Liver (tissue), 9 donors: Measurements from ENCODE around the gene ARMC9. TPM values are rescaled to one million over a fixed set of nuclear protein-coding genes. Genes with fewer than 3 reads are reported as not detected.
"Not testable (repeated sequence)": the region's sequence is repeated elsewhere in the genome, so short reads cannot be mapped to it uniquely, and the experiment has no call there.

ENCODE experiments used
- DNase-seq: peaks from one replicate; pipeline ENCODE4 v3.0.0-alpha.2; 2017; ENCODE audit warnings: low spot score
- H3K27ac ChIP-seq, 2 donors: one replicate each; pipeline ENCODE4 v1.7.0; 2013; ENCODE audit warnings: inconsistent platforms in 2 of 2, low read length in 2 of 2, control low read depth in 1 of 2, low read depth in 1 of 2, mild to moderate bottlenecking in 1 of 2
- H3K27me3 ChIP-seq, 4 donors: one replicate each; pipeline versions ENCODE4 v1.6.1 to v1.7.0; 2013; ENCODE audit warnings: low read length in 3 of 4, inconsistent platforms in 1 of 4, mild to moderate bottlenecking in 1 of 4, moderate library complexity in 1 of 4; ENCODE audit not compliant: control insufficient read depth in 4 of 4, insufficient read depth in 4 of 4
- H3K36me3 ChIP-seq, 4 donors: one replicate each; pipeline versions ENCODE4 v1.6.1 to v1.7.0; 2013; ENCODE audit warnings: low read length in 3 of 4, mild to moderate bottlenecking in 3 of 4, low read depth in 1 of 4, moderate library complexity in 1 of 4; ENCODE audit not compliant: control insufficient read depth in 4 of 4, insufficient read depth in 3 of 4
- H3K4me1 ChIP-seq, 4 donors: one replicate each; pipeline versions ENCODE4 v1.6.1 to v1.7.0; 2013; ENCODE audit warnings: low read length in 3 of 4, mild to moderate bottlenecking in 3 of 4, moderate library complexity in 1 of 4; ENCODE audit not compliant: control insufficient read depth in 4 of 4, insufficient read depth in 4 of 4
- H3K4me3 ChIP-seq, 3 donors: one replicate each; pipeline versions ENCODE4 v1.6.1 to v1.7.0; 2013; ENCODE audit warnings: low read length in 3 of 3, control low read depth in 1 of 3, low read depth in 1 of 3, mild to moderate bottlenecking in 1 of 3
- H3K9ac ChIP-seq, 2 donors: one replicate each; pipeline ENCODE4 v1.7.0; 2013; ENCODE audit warnings: low read length in 2 of 2, mild to moderate bottlenecking in 2 of 2, moderate library complexity in 2 of 2, control low read depth in 1 of 2, low read depth in 1 of 2
- H3K9me3 ChIP-seq, 4 donors: one replicate each; pipeline versions ENCODE4 v1.6.1 to v1.7.0; 2013; ENCODE audit warnings: low read length in 3 of 4; ENCODE audit not compliant: control insufficient read depth in 4 of 4
- EGR1 ChIP-seq, 2 donors: IDR thresholded peaks; 2 replicates each; pipeline ENCODE4 v1.6.1; 2016 to 2018; ENCODE audit warnings: antibody characterized with exemption in 2 of 2, low read depth in 2 of 2
- FOXA1 ChIP-seq: IDR thresholded peaks from 2 replicates; pipeline ENCODE4 v1.6.1; 2016; ENCODE audit warnings: antibody characterized with exemption
- FOXA2 ChIP-seq: IDR thresholded peaks from 2 replicates; pipeline ENCODE4 v1.6.1; 2016; ENCODE audit warnings: antibody characterized with exemption
- GABPA ChIP-seq, 2 donors: IDR thresholded peaks in 1 of 2; conservative IDR thresholded peaks in 1 of 2; 2 replicates each; pipeline ENCODE4 v1.6.1; 2016; ENCODE audit warnings: antibody characterized with exemption in 2 of 2, mild to moderate bottlenecking in 1 of 2, moderate library complexity in 1 of 2
- HNF4A ChIP-seq, 2 donors: conservative IDR thresholded peaks; 2 replicates each; pipeline ENCODE4 v1.6.1; 2016; ENCODE audit warnings: antibody characterized with exemption in 2 of 2, mild to moderate bottlenecking in 2 of 2
- HNF4G ChIP-seq: IDR thresholded peaks from 2 replicates; pipeline ENCODE4 v1.6.1; 2016; ENCODE audit warnings: antibody characterized with exemption
- JUND ChIP-seq, 2 donors: IDR thresholded peaks; 2 replicates each; pipeline ENCODE4 v1.6.1; 2016; ENCODE audit warnings: antibody characterized with exemption in 2 of 2
- NR2F2 ChIP-seq: IDR thresholded peaks from 2 replicates; pipeline ENCODE4 v1.6.1; 2016; ENCODE audit warnings: antibody characterized with exemption
- RAD21 ChIP-seq, 2 donors: IDR thresholded peaks; 2 replicates each; pipeline ENCODE4 v1.6.1; 2016; ENCODE audit warnings: antibody characterized with exemption in 2 of 2, mild to moderate bottlenecking in 2 of 2
- RXRA ChIP-seq, 2 donors: IDR thresholded peaks; 2 replicates each; pipeline ENCODE4 v1.6.1; 2017 to 2018; ENCODE audit warnings: antibody characterized with exemption in 2 of 2, mild to moderate bottlenecking in 1 of 2
- SP1 ChIP-seq: IDR thresholded peaks from 2 replicates; pipeline ENCODE4 v1.6.1; 2018; ENCODE audit warnings: antibody characterized with exemption, mild to moderate bottlenecking
- TAF1 ChIP-seq: conservative IDR thresholded peaks from 2 replicates; pipeline ENCODE4 v1.6.1; 2016; ENCODE audit warnings: antibody characterized with exemption, mild to moderate bottlenecking
- YY1 ChIP-seq: IDR thresholded peaks from 2 replicates; pipeline ENCODE4 v1.6.1; 2016; ENCODE audit warnings: antibody characterized with exemption, mild to moderate bottlenecking
- WGBS: extraction: QIAGEN DNeasy Blood & Tissue Kit; methylation state at CpG from one replicate; pipeline ENCODE4 v1.1.7; 2013; 5-methylcytosine and 5-hydroxymethylcytosine counted together
- polyA plus RNA-seq, 2 donors: library from polyadenylated mRNA; stranded (reverse) in 1 of 2; unstranded in 1 of 2; fragments of 200-250 nt in 1 of 2; fragments of >200 nt in 1 of 2; fragmentation: Nextera tagmentation in 1 of 2; extraction: Ambion mirVana in 1 of 2; gene quantifications; one replicate each; pipeline versions ENCODE4 v1.2.1 to v1.2.3, GENCODE V29; 2013 to 2015
- total RNA-seq, 2 donors: library from RNA; depleted of rRNA; stranded (reverse); fragments of >200 nt; gene quantifications; one replicate each; pipeline ENCODE4 v1.2.3, GENCODE V29; 2014
- TF ChIP-seq, protein P1 (sequence below): IDR thresholded peaks from 2 replicates; pipeline ENCODE4 v1.6.1; 2016; ENCODE audit warnings: antibody characterized with exemption
- TF ChIP-seq, protein P2 (sequence below): IDR thresholded peaks from 2 replicates; pipeline ENCODE4 v1.6.1; 2016; ENCODE audit warnings: antibody characterized with exemption
- TF ChIP-seq, protein P3 (sequence below): IDR thresholded peaks from 2 replicates; pipeline ENCODE4 v1.6.1; 2016; ENCODE audit warnings: antibody characterized with exemption
- TF ChIP-seq, protein P4 (sequence below): fragments of 150-350 bp; IDR thresholded peaks from 2 replicates; pipeline ENCODE4 v1.5.1; 2017; ENCODE audit warnings: improper control_type of control experiment, low read depth, low read length; ENCODE audit not compliant: missing input control
- TF ChIP-seq, protein P5 (sequence below): IDR thresholded peaks from 2 replicates; pipeline ENCODE4 v1.6.1; 2016; ENCODE audit warnings: antibody characterized with exemption, mild to moderate bottlenecking
- donor health status: healthy.
- donor health status: healthy.
- donor health status: healthy.
- donor health status: healthy.
- donor health status: healthy.

Gene ARMC9
- total and polyA plus RNA-seq, 4 donors, result 1.1 to 2.3 (median 1.8) TPM

DNA sequence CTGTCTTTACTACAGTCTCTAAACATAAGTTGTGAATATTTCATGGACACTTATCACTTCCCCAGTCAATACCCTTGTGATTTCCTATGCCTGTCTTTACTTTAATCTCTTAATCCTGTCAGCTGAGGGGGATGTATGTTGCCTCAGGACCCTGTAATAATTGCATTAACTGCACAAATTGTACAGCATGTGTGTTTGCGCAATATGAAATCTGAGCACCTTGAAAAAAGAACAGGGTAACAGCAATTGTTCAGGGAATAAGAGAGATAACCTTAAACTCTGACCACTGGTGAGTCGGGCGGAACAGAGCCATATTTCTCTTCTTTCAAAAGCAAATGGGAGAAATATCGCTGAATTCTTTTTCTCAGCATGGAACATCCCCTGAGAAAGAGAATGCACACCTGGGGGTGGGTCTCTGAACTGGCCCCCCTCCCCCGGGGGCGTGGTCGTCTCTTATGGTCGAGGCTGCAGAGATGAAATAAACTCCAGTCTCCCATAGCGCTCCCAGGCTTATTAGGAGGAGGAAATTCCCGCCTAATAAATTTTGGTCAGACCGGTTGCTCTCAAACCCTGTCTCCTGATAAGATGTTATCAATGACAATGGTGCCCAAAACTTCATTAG is 177.7 kb downstream of the ARMC9 start:
- 53% methylated on average over 11 of the region's 11 CpGs for WGBS
- H3K4me3 ChIP-seq, H3K9me3 ChIP-seq, H3K27ac ChIP-seq, H3K36me3 ChIP-seq, H3K27me3 ChIP-seq, DNase-seq, H3K9ac ChIP-seq, H3K4me1 ChIP-seq: not testable (repeated sequence)

DNA sequence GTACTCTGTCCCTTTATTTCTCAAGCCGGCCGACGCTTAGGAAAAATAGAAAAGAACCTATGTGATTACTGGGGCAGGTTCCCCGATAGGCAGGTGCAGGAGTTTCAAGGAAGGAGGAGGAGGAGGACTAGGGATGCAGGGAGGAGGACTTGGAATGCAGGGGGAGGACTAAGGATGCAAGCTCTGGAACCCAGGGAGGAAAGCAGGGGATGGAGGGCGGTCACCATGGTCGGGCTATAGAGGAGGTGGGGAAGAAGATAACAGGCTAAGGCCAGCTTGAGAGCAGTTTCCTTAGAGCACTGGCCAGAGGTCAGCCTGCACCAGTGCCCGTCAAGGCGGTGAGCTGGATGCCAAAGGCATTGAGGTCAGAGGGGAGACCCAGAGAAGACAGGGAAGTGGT is 178.4 kb downstream of the ARMC9 start:
- H3K9ac ChIP-seq, result no peak overlapping the region
- 62% methylated on average over 8 of the region's 8 CpGs for WGBS
- no peaks in the 10 kb centered on the region for H3K36me3 ChIP-seq
- DNase-seq, result no peak
- no peaks in the 10 kb centered on the region for H3K27me3 ChIP-seq
- no peak overlapping the region for H3K4me3 ChIP-seq
- H3K27ac ChIP-seq, result no peak overlapping the region
- H3K4me1 ChIP-seq, result no peaks in the 10 kb centered on the region
- TF ChIP-seq JUND (IDR thresholded peaks at IDR 0.05) (no peak), HNF4G (no peak), RXRA (IDR thresholded peaks at IDR 0.05) (no peak), EGR1 (IDR thresholded peaks at IDR 0.05; ENCODE audit: low read depth in 2 of 2) (no peak), GABPA (IDR thresholded peaks at IDR 0.05 in 1 of 2, conservative IDR thresholded peaks at IDR 0.05 in 1 of 2) (no peak), HNF4A (conservative IDR thresholded peaks at IDR 0.05) (no peak), FOXA2 (no peak), FOXA1 (no peak), NR2F2 (no peak), SP1 (no peak), RAD21 (IDR thresholded peaks at IDR 0.05) (no peak), YY1 (no peak)
- TF ChIP-seq, protein P1, sequence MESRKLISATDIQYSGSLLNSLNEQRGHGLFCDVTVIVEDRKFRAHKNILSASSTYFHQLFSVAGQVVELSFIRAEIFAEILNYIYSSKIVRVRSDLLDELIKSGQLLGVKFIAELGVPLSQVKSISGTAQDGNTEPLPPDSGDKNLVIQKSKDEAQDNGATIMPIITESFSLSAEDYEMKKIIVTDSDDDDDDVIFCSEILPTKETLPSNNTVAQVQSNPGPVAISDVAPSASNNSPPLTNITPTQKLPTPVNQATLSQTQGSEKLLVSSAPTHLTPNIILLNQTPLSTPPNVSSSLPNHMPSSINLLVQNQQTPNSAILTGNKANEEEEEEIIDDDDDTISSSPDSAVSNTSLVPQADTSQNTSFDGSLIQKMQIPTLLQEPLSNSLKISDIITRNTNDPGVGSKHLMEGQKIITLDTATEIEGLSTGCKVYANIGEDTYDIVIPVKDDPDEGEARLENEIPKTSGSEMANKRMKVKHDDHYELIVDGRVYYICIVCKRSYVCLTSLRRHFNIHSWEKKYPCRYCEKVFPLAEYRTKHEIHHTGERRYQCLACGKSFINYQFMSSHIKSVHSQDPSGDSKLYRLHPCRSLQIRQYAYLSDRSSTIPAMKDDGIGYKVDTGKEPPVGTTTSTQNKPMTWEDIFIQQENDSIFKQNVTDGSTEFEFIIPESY, result no peak
- TF ChIP-seq, protein P2, sequence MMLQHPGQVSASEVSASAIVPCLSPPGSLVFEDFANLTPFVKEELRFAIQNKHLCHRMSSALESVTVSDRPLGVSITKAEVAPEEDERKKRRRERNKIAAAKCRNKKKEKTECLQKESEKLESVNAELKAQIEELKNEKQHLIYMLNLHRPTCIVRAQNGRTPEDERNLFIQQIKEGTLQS, result no peak
- TF ChIP-seq, protein P3, sequence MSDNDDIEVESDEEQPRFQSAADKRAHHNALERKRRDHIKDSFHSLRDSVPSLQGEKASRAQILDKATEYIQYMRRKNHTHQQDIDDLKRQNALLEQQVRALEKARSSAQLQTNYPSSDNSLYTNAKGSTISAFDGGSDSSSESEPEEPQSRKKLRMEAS, result no peak
- no peaks in the 10 kb centered on the region for H3K9me3 ChIP-seq

DNA sequence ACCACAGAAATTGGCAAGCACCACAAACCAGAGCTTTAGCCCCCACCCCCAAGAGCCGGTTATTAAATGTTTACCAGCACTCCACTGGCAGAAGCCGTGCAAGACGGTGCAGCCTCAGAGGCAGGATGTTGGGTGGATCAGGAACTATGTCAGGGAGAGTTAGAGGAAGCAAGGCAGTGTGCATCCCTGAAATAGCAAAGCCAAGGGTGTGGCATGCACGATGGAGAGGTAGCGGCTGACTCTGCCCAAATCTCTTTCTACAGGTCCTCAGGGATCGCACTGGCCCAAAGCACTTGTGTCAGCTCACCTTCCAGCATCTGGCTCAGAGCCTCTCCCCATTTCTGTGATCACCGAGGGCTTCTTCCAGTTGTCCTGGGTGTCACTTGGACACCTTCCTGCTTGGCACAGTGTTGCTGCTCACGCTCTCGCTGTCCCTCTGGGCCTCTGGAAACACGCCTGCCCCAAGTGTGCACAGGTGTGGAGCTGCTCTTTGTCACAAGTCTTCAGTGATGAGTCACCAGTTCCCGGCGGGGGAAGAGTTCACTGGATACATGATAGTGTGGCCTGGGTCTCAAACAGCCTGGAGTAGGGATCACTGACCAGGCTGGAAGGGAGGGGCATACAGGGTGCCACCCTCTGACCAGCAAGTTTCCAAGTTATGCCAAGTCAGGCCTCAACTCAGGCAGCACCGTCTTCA is 179.7 kb downstream of the ARMC9 start:
- Histone ChIP-seq H3K27ac (no peak overlapping the region), H3K9ac (no peak overlapping the region), H3K4me3 (no peak overlapping the region), H3K9me3 (no peaks in the 10 kb centered on the region), H3K36me3 (no peaks in the 10 kb centered on the region), H3K27me3 (no peaks in the 10 kb centered on the region), H3K4me1 (no peaks in the 10 kb centered on the region)
- WGBS, result 79% methylated on average over 13 of the region's 13 CpGs
- no peak for DNase-seq
- TF ChIP-seq, protein P4, sequence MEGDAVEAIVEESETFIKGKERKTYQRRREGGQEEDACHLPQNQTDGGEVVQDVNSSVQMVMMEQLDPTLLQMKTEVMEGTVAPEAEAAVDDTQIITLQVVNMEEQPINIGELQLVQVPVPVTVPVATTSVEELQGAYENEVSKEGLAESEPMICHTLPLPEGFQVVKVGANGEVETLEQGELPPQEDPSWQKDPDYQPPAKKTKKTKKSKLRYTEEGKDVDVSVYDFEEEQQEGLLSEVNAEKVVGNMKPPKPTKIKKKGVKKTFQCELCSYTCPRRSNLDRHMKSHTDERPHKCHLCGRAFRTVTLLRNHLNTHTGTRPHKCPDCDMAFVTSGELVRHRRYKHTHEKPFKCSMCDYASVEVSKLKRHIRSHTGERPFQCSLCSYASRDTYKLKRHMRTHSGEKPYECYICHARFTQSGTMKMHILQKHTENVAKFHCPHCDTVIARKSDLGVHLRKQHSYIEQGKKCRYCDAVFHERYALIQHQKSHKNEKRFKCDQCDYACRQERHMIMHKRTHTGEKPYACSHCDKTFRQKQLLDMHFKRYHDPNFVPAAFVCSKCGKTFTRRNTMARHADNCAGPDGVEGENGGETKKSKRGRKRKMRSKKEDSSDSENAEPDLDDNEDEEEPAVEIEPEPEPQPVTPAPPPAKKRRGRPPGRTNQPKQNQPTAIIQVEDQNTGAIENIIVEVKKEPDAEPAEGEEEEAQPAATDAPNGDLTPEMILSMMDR, result no peak
- TF ChIP-seq GABPA (IDR thresholded peaks at IDR 0.05 in 1 of 2, conservative IDR thresholded peaks at IDR 0.05 in 1 of 2), result no peak
- TF ChIP-seq, protein P5, sequence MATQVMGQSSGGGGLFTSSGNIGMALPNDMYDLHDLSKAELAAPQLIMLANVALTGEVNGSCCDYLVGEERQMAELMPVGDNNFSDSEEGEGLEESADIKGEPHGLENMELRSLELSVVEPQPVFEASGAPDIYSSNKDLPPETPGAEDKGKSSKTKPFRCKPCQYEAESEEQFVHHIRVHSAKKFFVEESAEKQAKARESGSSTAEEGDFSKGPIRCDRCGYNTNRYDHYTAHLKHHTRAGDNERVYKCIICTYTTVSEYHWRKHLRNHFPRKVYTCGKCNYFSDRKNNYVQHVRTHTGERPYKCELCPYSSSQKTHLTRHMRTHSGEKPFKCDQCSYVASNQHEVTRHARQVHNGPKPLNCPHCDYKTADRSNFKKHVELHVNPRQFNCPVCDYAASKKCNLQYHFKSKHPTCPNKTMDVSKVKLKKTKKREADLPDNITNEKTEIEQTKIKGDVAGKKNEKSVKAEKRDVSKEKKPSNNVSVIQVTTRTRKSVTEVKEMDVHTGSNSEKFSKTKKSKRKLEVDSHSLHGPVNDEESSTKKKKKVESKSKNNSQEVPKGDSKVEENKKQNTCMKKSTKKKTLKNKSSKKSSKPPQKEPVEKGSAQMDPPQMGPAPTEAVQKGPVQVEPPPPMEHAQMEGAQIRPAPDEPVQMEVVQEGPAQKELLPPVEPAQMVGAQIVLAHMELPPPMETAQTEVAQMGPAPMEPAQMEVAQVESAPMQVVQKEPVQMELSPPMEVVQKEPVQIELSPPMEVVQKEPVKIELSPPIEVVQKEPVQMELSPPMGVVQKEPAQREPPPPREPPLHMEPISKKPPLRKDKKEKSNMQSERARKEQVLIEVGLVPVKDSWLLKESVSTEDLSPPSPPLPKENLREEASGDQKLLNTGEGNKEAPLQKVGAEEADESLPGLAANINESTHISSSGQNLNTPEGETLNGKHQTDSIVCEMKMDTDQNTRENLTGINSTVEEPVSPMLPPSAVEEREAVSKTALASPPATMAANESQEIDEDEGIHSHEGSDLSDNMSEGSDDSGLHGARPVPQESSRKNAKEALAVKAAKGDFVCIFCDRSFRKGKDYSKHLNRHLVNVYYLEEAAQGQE, result no peak
- no peak for TF ChIP-seq TAF1
- no peak for TF ChIP-seq FOXA2
- no peak for TF ChIP-seq HNF4G
- TF ChIP-seq RAD21 (IDR thresholded peaks at IDR 0.05), result no peak
- TF ChIP-seq SP1, result no peak
- TF ChIP-seq EGR1 (IDR thresholded peaks at IDR 0.05; ENCODE audit: low read depth in 2 of 2), result no peak
- TF ChIP-seq, protein P3, result no peak
